ENCODE results near the gene C10orf71.

DNA sequence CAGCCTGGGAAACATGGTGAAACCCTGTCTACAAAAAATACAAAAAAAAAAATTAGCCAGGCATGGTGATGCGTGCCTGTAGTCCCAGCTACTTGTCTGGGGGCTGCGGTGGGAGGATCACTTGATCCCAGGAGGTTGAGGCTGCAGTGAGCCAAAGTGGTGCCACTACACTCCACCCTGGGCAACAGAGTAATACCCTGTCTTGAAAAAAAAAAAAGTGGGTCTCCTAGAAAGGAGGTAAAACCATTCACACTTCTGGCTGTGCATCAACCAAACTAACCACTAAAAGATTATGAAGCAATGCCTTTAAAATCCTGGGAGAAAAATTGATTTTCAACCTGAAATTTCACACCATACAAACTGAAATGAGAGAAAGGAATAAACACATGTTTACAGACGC is 35.4 kb upstream of the C10orf71 start:
- TF ChIP-seq, protein P1, sequence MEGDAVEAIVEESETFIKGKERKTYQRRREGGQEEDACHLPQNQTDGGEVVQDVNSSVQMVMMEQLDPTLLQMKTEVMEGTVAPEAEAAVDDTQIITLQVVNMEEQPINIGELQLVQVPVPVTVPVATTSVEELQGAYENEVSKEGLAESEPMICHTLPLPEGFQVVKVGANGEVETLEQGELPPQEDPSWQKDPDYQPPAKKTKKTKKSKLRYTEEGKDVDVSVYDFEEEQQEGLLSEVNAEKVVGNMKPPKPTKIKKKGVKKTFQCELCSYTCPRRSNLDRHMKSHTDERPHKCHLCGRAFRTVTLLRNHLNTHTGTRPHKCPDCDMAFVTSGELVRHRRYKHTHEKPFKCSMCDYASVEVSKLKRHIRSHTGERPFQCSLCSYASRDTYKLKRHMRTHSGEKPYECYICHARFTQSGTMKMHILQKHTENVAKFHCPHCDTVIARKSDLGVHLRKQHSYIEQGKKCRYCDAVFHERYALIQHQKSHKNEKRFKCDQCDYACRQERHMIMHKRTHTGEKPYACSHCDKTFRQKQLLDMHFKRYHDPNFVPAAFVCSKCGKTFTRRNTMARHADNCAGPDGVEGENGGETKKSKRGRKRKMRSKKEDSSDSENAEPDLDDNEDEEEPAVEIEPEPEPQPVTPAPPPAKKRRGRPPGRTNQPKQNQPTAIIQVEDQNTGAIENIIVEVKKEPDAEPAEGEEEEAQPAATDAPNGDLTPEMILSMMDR (IDR thresholded peaks at IDR 0.05) = no peak
- TF ChIP-seq POLR2A (IDR thresholded peaks at IDR 0.05) = no peak

All from heart left ventricle (tissue), 13 donors.